Non-pigmented ciliary epithelial cell (primary cell): ENCODE results near the gene ILDR2.
"Not testable (repeated sequence)": the region's sequence is repeated elsewhere in the genome, so short reads cannot be mapped to it uniquely, and the experiment has no call there.

Source experiments
- DNase-seq: peaks from one replicate; pipeline ENCODE4 v3.0.0-alpha.2; 2010; ENCODE audit warnings: low read depth

Gene ILDR2

DNA sequence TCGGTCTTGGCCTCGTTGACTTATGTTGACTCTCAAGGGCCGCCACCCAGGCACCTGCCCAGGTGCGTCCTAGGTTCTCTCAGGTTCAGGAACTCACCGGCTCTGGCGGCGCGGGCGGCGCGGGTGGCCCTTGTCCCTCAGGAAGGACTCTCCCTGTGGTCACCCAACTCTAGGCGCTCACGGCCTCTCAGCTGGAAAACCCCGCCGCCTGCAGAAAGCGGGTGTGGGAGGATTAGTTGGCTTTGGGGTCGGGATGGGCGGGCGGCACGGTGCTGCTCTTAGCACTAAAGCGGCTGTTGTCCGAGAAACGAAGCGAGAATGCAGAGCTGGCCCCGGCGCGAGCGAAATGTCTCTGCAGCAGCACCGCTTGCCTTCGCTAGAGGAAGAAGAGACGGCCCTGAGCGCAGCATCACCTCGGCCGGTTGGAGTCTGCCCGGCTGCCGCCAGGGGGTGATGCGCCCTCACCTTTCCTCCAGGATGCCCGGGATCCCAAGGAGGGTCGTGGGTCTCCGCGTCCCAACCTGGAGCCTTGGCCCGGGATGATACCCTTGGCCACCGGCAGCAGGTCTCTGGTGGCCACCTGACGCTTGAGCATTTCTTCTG is 91.2 kb downstream of the ILDR2 start:
- no peak for DNase-seq

DNA sequence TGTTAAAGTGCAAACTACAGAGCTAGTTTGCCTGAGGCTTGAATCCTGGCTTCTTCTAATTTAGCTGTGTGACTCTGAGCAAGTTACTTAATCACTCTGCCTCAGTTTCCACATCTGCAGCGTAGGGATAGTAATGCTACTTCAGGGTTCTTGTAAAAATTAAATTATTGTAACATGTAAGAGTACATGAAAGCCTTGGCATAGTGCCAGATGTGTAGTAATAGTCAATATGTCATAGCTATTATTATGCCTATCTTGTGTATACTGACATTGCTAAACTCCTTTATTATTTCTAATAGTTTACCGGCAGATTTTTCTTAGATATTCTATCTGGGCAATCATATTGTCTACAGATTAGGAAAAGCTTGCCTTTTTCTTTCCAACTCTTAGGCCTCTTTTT is 92.4 kb downstream of the ILDR2 start:
- DNase-seq: no peak

DNA sequence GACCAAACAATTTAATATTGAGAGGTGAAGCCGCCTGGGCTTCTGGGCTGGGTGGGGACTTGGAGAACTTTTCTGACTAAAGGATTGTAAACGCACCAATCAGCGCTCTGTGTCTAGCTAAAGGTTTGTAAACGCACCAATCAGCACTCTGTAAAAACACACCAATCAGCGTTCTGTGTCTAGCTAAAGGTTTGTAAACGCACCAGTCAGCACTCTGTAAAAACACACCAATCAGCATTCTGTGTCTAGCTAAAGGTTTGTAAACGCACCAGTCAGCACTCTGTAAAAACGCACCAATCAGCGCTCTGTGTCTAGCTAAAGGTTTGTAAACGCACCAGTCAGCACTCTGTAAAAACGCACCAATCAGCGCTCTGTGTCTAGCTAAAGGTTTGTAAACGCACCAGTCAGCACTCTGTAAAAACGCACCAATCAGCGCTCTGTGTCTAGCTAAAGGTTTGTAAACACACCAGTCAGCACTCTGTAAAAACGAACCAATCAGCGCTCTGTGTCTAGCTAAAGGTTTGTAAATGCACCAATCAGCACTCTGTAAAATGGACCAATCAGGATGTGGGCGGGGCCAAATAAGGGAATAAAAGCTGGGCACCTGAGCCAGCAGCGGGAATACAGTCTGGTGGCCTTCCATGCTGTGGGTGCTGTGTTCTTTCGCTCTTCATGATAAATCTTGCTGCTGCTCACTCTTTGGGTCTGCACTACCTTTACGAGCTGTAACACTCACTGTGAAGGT is 97.0 kb downstream of the ILDR2 start:
- not testable (repeated sequence) for DNase-seq

DNA sequence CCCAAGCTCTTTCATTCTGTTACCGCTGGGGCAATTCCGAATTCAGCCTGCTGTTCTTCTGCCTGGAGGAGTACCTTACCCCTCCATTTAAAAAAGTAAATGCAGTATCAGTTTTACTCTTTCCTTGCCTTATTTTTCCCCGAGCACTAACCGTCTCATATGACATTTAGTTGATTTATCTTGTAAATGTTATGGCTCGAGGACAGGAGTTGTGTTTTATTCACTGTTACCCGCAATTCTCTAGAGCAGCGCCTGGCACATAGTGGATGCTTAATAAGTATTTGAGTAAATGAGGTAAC is 98.9 kb downstream of the ILDR2 start:
- no peak for DNase-seq

DNA sequence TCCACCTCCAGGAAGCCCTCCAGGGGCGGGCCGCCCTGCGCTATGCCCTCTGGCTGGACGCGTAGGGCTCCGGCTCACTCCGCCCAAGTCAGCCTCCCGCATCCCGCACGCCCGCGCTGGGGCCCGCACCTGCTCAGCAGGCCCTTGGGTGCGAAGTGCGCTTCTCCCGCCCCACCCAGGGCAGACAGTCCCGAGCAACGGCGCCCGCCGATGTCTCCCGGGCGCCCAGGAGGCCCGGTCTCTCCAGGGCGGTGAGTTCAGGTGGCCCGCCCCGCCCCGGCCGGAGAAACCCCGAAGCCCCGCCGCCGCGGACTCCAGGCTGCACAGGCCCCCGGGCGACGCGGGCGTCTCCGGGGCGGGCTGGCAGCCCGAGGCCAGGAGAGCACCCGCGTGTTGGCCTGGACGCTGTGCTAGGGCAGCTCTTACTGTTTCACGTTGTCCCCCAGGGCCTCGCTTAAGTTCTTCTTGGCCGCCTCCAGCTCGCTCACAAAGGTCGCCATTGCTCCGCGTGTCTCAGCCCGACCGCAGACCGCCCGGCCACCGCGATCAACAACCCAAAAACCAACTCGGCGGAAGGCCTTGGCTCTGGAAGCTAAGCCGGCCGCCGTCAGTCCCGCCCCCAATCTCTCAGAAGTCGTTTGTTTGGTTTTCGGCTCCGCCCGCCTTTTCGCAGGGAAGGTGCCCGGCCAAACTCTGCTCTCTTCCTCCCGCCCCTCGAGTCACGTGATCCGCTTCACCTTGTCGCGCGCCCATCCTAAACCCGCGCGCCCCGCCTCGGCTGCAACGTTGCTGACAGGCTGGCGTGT is 99.4 kb downstream of the ILDR2 start, which contains the start of gene TADA1:
Gene TADA1 (minus strand): TSS at position 531 of the 806 bp plus-strand sequence. CDS start 31 bp downstream, at position 500.
- DNase-seq: peak; percentile 81

DNA sequence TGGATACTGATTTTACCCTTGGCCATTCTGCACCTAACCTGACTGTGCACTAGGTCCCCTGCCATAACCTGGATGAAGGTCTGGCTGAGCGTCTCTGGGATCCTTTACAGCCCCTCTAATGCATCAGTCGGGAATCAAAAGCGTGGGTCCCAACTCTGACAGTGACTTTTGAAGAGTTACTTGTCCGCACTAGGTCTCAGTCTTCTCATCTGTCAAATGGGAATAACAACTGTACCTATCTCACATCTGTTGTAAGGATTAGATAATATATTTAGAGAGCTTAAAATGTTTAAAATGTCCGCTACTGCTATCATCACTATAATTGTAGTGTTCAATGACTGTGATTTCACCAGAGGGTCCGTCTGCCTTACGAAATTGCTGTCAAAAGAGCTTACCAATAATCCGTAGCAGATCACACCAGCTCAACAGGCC is 100.0 kb downstream of the ILDR2 start:
- DNase-seq: no peak

DNA sequence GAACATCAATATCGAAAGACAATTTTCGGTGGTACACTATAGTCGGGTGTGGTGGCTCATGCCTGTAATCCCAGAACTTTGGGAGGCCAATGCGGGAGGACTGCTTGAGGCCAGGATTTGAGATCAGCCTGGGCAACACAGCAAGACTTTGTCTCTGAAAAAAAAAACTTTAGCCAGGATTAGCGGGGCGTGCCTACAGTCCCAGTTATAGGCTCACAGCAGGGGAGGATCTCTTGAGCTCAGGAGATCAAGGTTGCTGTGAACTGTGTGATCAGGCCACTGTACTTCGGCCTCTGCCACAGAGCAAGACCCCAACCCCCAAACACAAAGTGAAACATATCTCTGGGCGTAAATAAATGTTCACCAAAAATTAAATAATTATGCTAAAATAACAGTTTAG is 100.9 kb downstream of the ILDR2 start:
- no peak for DNase-seq

DNA sequence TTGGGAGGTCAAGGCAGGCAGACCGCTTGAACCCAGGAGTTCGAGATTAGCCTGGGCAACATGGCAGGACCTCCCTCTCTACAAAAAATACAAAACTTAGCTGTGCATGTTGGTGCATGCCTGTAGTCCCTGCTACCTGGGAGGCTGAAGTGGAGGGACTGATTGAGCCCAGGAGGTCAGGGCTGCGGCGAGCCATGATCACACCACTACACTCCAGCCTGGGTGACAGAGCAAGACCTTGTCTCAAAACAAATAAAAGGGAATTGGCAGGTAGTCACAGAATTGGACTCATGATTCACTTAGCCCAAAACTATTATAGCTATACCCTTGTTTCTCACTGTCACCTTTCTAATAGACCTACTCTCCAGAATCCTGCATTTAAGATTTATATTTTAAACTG is 104.8 kb downstream of the ILDR2 start:
- DNase-seq: no peak

DNA sequence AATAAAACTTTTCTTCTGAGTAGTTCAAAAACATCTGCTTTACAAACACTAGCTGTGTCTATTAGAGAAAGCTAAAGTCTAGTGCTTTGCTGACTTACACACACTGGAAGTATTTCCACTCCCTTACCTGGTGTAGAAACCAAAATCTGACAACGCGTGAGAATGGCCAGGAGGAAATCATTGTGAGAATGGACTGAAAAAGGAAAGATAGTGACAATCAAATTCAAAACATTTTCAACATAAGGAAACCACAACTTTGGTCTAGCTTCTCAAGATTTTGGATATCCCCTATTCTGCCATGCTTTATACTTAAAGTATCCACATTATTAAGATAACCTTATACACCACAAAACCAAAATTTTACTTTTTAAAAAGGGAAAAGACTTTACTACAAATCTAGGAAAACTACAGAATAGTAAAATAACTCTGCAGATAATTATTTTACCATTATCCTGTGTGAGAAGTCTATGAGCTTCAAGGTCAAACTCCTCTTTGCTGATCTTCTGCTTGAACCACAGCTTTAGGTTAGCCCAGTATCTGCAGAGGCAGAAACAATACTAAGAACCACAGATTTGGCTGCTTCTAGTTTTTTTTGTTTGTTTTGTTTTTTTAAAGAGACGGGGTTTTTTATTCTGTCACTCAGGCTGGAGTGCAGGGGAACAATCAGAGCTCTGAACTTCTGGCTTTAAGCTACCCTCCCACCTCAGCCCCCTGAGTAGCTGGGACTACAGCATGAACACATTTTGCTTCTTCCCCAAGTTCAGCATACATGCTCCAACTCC is 105.8 kb downstream of the ILDR2 start:
- DNase-seq: no peak

DNA sequence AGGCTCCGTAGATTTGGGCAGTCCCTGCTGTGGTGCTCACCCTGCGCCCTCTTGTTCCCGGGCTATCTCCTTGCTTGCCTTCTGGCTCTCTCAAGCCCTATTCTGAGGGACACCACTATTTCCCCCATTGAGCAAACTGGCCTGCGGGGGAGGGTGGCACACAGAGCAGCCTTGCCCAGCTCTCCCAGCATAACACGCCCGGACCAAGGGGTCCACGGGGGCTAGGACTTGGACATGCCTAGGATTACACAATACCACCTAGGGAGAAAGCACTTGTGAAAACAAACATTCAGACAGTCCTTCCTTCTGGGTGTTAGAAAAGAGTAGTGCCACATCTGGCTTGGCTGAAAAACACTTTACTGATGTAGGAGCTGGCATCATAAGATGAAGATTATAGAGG is 106.7 kb downstream of the ILDR2 start:
- DNase-seq: no peak

DNA sequence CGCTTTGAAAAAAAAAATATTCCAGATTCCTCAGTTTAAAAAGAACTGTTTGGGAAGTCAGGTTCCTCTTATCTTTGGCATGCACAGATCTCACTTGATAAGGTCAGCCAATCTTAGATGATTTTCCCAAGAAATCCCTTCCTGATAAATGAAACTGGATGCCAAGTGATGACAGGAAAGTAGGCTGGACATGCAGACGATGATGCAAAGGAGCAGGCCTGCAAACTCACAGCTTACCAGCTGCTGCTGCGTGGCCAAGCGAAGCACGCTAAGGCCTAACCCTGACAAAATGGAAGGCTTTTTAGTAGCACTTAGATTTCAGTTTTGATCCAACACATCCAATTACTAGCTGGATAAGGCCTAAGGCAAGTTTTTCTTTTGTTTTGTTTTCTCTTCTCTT is 109.4 kb downstream of the ILDR2 start:
- no peak for DNase-seq

DNA sequence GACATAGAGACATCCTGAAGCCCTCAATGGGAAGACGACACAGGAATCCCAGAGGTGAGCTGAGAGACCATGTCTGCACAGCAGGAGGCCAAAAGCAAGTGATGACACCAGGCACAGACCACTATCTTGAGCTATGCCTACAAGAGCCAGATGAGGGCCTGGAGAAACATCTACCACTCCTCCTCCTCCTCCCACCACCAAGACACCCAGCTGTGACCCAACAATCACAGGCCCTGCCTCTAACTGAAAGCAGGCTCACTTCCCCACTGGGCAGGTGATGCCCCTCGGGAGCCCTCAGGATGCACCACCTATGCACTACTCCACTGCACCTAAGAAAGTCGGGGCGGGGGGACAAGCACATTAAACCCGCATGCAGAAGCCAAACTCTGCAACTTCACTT is 115.7 kb downstream of the ILDR2 start:
- no peak for DNase-seq

DNA sequence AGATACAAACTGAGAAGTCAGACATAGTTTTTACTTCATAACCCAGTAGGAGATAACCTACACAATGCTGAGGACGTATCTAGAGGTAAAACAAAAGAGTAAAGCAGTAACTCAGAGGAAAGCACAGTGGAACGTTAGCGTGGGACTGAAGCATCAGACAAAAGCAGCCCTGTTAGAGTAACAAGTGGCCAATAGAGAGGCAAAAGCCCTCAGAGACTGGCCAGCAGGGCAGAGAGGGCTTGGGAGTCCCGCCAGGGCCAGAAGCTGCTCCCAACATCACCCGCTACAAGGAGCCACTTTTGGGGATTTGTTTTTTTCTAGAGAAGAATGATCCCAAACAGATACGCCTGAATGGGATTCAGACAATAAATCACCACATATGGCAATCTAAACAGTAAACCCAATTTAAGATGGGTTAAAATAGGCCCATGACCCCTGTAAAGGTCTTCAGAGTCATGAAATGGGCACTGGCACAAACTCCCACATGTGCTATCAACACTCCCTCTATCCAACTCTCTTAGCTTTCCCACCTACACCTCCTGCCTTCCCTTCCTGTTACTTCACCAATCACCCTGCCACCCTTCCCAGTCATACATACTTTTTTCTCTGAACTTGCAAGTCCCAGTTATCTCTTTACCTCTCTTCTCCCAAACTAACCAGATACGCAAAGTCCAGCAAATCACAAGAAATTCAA is 116.5 kb downstream of the ILDR2 start:
- DNase-seq: no peak
